GM10266 (cell line): ENCODE measurements around the gene ZNF649.
"Not testable (repeated sequence)": the region's sequence is repeated elsewhere in the genome, so short reads cannot be mapped to it uniquely, and the experiment has no call there.

ENCODE experiments used
- DNase-seq: peaks from one replicate; pipeline ENCODE4 v3.0.0; 2012; ENCODE audit errors: extremely low spot score
- TF ChIP-seq, protein P1 (sequence below): IDR thresholded peaks from 2 replicates; pipeline ENCODE4 v1.5.1; 2012; ENCODE audit warnings: mild to moderate bottlenecking, low read depth; ENCODE audit not compliant: control insufficient read depth, insufficient read depth; ENCODE audit errors: missing control alignments

The ZNF649 gene

DNA sequence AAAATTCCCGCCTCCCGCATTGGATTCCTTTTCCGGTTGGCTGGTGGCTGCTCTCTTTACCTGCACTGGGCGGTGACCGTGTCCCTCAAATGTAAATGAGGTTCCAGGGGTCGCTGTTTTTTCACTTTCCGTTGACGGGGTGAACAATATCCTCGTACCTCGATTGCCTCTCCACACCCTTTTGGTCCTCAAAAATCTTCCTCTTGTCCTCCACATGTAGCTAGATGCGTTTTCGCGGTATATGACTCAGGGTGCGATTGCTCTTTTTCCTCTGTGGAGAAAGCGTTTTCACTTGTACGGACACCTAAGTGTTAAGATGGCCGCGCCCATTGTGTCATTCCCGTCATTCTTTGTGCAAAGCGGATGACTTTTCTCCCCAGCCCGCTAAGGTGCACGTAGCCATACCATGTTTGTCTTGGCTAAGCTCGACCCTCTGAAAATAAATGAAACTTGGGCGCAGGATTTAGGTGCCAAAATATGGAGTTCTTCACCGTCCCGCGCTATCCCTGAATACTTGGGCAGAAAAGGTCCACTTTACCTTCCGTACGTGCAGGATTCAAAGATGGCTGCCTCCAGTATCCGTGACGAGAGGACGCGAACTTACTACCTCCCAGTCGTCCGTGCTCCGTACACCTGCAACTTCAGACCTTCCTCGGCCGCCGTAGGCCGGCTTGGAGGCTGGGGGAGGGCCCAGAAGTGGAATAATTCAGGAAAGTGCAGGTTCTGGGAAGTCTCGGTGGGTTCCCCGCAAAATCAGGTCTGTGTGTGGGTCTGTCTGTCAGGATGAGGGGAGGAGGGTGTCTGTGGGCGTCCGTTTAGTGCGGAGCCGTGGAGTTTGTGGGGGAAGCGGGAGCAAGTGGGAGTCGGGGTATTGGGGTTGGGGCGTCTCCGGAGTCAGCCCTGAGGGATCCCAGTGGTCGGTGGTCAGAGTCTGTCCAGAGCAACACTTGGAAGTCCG is 22.2 kb upstream of the ZNF649 start, which contains the start of gene ZNF613:
Gene ZNF613 (plus strand): TSS at position 689 of the 958 bp plus-strand sequence. CDS start 8,749 bp downstream, outside the sequence.
- DNase-seq: peak; percentile 85
- TF ChIP-seq, protein P1, sequence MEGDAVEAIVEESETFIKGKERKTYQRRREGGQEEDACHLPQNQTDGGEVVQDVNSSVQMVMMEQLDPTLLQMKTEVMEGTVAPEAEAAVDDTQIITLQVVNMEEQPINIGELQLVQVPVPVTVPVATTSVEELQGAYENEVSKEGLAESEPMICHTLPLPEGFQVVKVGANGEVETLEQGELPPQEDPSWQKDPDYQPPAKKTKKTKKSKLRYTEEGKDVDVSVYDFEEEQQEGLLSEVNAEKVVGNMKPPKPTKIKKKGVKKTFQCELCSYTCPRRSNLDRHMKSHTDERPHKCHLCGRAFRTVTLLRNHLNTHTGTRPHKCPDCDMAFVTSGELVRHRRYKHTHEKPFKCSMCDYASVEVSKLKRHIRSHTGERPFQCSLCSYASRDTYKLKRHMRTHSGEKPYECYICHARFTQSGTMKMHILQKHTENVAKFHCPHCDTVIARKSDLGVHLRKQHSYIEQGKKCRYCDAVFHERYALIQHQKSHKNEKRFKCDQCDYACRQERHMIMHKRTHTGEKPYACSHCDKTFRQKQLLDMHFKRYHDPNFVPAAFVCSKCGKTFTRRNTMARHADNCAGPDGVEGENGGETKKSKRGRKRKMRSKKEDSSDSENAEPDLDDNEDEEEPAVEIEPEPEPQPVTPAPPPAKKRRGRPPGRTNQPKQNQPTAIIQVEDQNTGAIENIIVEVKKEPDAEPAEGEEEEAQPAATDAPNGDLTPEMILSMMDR: no peak

DNA sequence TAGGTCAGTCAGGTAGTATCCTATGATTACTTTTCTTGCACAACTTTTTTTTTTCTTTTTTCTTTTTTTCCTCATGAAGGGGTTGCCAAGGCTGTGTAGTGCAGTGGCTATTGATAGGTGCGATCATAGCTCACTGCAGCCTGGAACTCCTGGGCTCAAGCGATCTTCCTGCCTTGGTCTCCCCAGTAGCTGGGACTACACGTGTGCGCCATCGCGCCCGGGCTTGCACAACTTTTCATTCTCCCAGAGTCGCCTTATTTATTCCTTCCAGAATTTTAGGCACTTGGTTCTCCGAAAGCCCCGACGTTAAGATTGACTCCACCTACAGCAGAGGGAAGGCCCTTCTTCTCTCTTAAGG is 21.6 kb upstream of the ZNF649 start:
- TF ChIP-seq, protein P1: no peak
- no peak for DNase-seq

DNA sequence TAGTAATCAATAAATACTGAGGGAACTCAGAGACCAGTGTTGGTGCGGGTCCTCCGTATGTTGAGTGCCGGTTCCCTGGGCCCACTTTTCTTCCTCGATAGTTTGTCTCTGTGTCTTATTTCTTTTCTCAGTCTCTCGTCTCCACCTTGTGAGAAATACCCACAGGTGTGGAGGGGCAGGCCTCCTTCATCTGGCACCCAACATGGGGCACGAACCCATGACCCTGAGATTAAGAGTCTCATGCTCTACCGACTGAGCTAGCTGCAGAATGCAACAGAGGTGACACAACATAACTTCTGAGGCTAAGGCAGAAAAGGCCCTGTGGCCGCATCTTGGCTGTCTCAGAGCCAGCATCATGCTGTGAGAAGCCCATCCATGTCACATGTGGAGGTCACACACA is 17.1 kb upstream of the ZNF649 start:
- TF ChIP-seq, protein P1: no peak
- DNase-seq: no peak

DNA sequence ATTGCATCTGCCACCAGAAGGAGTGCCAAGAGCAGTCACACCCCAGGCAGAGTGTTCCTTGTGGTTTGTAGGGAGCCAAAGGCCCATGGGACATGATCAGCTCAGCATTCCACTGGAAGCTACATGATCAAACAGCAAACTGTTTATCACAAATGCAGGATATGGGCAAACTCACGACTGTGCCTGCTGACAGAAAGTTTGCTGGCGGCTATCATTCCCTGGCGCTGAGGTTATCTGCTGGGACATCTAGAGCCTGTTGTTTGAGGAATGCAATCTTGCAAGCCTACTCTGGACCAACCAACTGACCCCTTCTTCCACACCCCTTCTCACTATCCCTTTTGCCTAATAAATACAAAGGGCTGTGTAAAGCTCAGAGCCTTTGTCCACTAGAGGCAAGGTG is 14.8 kb upstream of the ZNF649 start:
- TF ChIP-seq, protein P1: no peak
- no peak for DNase-seq

DNA sequence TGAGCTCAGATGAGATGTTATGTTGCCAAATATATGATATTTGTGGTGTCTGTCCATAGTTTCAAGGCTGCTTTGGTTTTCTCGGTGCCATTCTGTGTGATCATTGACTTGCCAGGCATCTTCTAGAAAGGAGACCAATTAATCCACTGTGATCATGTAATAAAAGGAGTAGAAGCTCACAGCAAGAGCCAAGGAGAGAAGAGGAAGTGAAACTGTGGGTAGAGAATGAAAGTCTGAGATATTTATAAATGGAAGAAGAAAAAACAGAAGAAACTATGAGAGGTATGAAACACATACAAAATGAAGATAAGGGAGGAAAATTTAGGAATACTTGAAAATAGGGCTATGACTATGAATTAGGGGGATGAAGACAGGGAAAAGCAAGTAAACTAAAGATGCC is 11.3 kb upstream of the ZNF649 start:
- TF ChIP-seq, protein P1: no peak
- no peak for DNase-seq

DNA sequence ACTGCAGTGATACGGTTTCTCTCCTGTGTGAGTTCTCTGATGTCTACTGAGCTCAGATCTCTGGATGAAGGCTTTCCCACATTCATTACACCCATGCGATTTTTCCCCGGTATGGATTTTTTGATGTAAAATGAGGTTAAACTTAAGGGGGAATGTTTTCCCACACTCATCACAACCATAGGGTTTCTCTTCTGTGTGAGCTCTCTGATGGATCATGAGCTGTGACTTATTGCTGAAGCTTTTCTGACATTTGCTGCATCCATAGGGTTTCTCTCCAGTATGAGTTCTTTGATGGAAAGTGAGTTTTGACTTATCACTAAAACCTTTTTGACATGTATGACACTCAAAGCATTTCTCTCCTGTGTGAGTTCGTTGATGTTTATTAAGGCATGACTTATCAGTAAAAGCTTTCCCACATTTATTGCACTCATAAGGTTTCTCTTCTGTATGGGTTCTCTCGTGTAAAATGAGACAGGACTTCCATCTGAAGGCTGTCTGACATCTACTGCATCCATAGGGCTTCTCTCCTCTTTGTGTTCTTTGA is 10.6 kb upstream of the ZNF649 start:
- DNase-seq: no peak
- TF ChIP-seq, protein P1: no peak

DNA sequence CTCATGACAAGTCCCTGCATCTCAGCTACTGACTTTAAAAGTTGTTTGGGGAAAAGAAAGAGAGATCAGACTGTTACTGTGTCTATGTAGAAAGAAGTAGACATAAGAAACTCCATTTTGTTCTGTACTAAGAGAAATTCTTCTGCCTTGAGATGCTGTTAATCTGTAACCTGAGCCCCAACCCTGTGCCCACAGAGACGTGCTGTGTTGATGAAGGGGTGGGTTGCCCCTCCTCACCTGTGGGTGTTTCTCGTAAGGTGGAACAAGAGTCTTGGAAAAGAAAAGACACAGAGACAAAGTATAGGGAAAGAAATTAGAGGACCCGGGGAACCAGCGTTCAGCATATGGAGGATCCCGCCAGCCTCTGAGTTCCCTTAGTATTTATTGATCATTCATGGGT is 3.2 kb upstream of the ZNF649 start:
- DNase-seq: not testable (repeated sequence)

DNA sequence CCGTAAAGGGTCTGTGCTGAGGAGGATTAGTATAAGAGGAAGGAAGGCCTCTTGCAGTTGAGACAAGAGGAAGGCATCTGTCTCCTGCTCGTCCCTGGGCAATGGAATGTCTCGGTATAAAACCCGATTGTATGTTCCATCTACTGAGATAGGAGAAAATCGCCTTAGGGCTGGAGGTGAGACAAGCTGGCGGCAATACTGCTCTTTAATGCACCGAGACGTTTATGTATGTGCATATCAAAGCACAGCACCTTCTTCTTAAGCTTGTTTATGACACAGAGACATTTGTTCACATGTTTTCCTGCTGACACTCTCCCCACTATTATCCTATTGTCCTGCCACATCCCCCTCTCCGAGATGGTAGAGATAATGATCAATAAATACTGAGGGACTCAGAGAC is 1.3 kb upstream of the ZNF649 start:
- not testable (repeated sequence) for DNase-seq

DNA sequence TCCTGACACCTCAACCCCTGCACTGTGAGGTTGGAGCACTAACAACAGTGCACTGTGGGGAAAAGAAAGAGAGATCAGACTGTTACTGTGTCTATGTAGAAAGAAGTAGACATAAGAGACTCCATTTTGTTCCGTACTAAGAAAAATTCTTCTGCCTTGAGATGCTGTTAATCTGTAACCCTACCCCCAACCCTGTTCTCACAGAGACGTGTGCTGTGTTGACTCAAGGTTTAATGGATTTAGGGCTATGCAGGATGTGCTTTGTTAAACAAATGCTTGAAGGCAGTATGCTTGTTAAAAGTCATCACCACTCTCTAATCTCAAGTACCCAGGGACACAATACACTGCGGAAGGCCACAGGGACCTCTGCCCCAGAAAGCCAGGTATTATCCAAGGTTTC is 822 bp upstream of the ZNF649 start:
- DNase-seq: not testable (repeated sequence)
